CD4-positive, CD25-positive, alpha-beta regulatory T cell (primary cell): ENCODE results near the gene MEG3. TPM values are rescaled to one million over a fixed set of nuclear protein-coding genes. Genes with fewer than 3 reads are reported as not detected.

Experiments
- ATAC-seq, 2 donors: fragments of 150-1000 bp; cut with Tn5 transposase; one replicate each; pipeline ENCODE4 v1.10.0; 2021; ENCODE audit warnings: low read depth in 2 of 2, moderate number of reproducible peaks in 2 of 2, moderate library complexity in 1 of 2
- DNase-seq, 3 donors: peaks; one replicate each; pipeline versions ENCODE4 v3.0.0 to v3.0.0-alpha.2; 2012 to 2022; ENCODE audit warnings: mixed read lengths in 1 of 3
- H3K27ac ChIP-seq: one replicate; pipeline ENCODE4 v1.7.0; 2013; ENCODE audit warnings: mild to moderate bottlenecking, low read length; ENCODE audit not compliant: insufficient read depth, poor library complexity, severe bottlenecking
- H3K27me3 ChIP-seq: one replicate; pipeline ENCODE4 v1.7.0; 2013; ENCODE audit warnings: low read length; ENCODE audit not compliant: control insufficient read depth, insufficient read depth
- H3K36me3 ChIP-seq: one replicate; pipeline ENCODE4 v1.7.0; 2013; ENCODE audit warnings: mild to moderate bottlenecking, low read length, moderate library complexity; ENCODE audit not compliant: control insufficient read depth, insufficient read depth
- H3K4me1 ChIP-seq: 2 replicates; pipeline ENCODE4 v1.7.0; 2013; ENCODE audit warnings: mild to moderate bottlenecking, low read length; ENCODE audit not compliant: insufficient read depth, control insufficient read depth, poor library complexity, severe bottlenecking
- H3K4me3 ChIP-seq: one replicate; pipeline ENCODE4 v1.7.0; 2013; ENCODE audit warnings: low read depth, mild to moderate bottlenecking, low read length, moderate library complexity
- H3K9me3 ChIP-seq, 2 experiments: 1 replicate in 1 of 2; 2 replicates in 1 of 2; pipeline ENCODE4 v1.7.0; 2013; ENCODE audit warnings: low read length in 2 of 2, mild to moderate bottlenecking in 1 of 2, moderate library complexity in 1 of 2; ENCODE audit not compliant: control insufficient read depth in 2 of 2
- H3K27ac Mint-ChIP-seq, 3 donors: one replicate each; pipeline ENCODE4 v1.8.0; 2020 to 2022; ENCODE audit warnings: mild to moderate bottlenecking in 3 of 3, mixed read lengths in 3 of 3, moderate library complexity in 2 of 3
- H3K27me3 Mint-ChIP-seq: one replicate; pipeline ENCODE4 v1.8.0; 2022; ENCODE audit warnings: mild to moderate bottlenecking, mixed read lengths
- H3K36me3 Mint-ChIP-seq: one replicate; pipeline ENCODE4 v1.8.0; 2020; ENCODE audit warnings: mixed read lengths
- H3K4me1 Mint-ChIP-seq, 4 donors: one replicate each; pipeline ENCODE4 v1.8.0; 2020 to 2022; ENCODE audit warnings: mixed read lengths in 4 of 4, mild to moderate bottlenecking in 1 of 4
- H3K4me3 Mint-ChIP-seq, 4 donors: one replicate each; pipeline ENCODE4 v1.8.0; 2020 to 2022; ENCODE audit warnings: mild to moderate bottlenecking in 4 of 4, mixed read lengths in 4 of 4, moderate library complexity in 3 of 4
- H3K9me3 Mint-ChIP-seq, 7 donors: one replicate each; pipeline ENCODE4 v1.8.0; 2020 to 2022; ENCODE audit warnings: mixed read lengths in 7 of 7, mild to moderate bottlenecking in 3 of 7, moderate library complexity in 2 of 7
- polyA plus RNA-seq, 4 donors: library from polyadenylated mRNA; unstranded; fragments of 300-500 nt; fragmentation: Illumina TruSeq; gene quantifications; one replicate each; pipeline ENCODE4 v1.2.3, GENCODE V29; 2021
- total RNA-seq: library from RNA; stranded (reverse); gene quantifications from one replicate; pipeline ENCODE4 v1.2.3, GENCODE V29; 2022

MEG3 gene
- total and polyA plus RNA-seq, 5 donors from 2014 or later = 0.10 TPM; not detected in 4

- H3K4me3 ChIP-seq = no peak overlapping the region
- peaks cover 0 to 15% (median 2%) of the 10 kb centered on the region in 7 donors for H3K9me3 Mint-ChIP-seq
- no peak overlapping the region for H3K4me3 Mint-ChIP-seq
- peaks cover 0 to 2% (median 0%) of the 10 kb centered on the region in 4 donors for H3K4me1 Mint-ChIP-seq
- H3K36me3 ChIP-seq = no peaks in the 10 kb centered on the region
- peaks cover 5% of the 10 kb centered on the region for H3K27me3 Mint-ChIP-seq
- H3K9me3 ChIP-seq = peaks cover 0 to 35% of the 10 kb centered on the region in 2 experiments
- no peak for DNase-seq
- no peak overlapping the region for H3K27ac ChIP-seq
- no peaks in the 10 kb centered on the region for H3K4me1 ChIP-seq
- no peak overlapping the region for H3K27ac Mint-ChIP-seq
- H3K27me3 ChIP-seq = no peaks in the 10 kb centered on the region
- H3K36me3 Mint-ChIP-seq = no peaks in the 10 kb centered on the region
- ATAC-seq = no peak
These were observed 15.5 kb upstream of the MEG3 start for GRCh38 chr14:100810435-100810834.

GRCh38 chr14:100810861-100811461 lies 15.0 kb upstream of the MEG3 start:
- H3K9me3 ChIP-seq = peaks cover 0 to 35% of the 10 kb centered on the region in 2 experiments
- peaks cover 0 to 15% (median 2%) of the 10 kb centered on the region in 7 donors for H3K9me3 Mint-ChIP-seq
- no peak for ATAC-seq

GRCh38 chr14:100813291-100813690 lies 12.6 kb upstream of the MEG3 start:
- H3K4me3 ChIP-seq = no peak overlapping the region
- H3K36me3 Mint-ChIP-seq = no peaks in the 10 kb centered on the region
- peaks cover 0 to 28% of the 10 kb centered on the region in 2 experiments for H3K9me3 ChIP-seq
- peaks cover 5% of the 10 kb centered on the region for H3K27me3 Mint-ChIP-seq
- peaks cover 0 to 12% (median 2%) of the 10 kb centered on the region in 7 donors for H3K9me3 Mint-ChIP-seq
- no peaks in the 10 kb centered on the region for H3K4me1 ChIP-seq
- no peak overlapping the region for H3K27ac ChIP-seq
- no peak for ATAC-seq
- H3K4me3 Mint-ChIP-seq = no peak overlapping the region
- no peaks in the 10 kb centered on the region for H3K36me3 ChIP-seq
- H3K27ac Mint-ChIP-seq = no peak overlapping the region
- no peak for DNase-seq
- H3K4me1 Mint-ChIP-seq = peaks cover 0 to 2% (median 0%) of the 10 kb centered on the region in 4 donors
- H3K27me3 ChIP-seq = no peaks in the 10 kb centered on the region

More at GRCh38 chr14:100810861-100811461, 15.0 kb upstream of the MEG3 start:
- Histone ChIP-seq H3K36me3 (no peaks in the 10 kb centered on the region), H3K4me3 (no peak overlapping the region), H3K27ac (no peak overlapping the region), H3K4me1 (no peaks in the 10 kb centered on the region), H3K27me3 (no peaks in the 10 kb centered on the region)
- Mint-ChIP-seq H3K27ac (no peak overlapping the region), H3K36me3 (no peaks in the 10 kb centered on the region), H3K4me1 (peaks cover 0 to 2% (median 0%) of the 10 kb centered on the region in 4 donors), H3K4me3 (no peak overlapping the region), H3K27me3 (peaks cover 5% of the 10 kb centered on the region)
- no peak for DNase-seq

GRCh38 chr14:100815478-100816285 lies 10.2 kb upstream of the MEG3 start:
- H3K4me1 ChIP-seq = no peaks in the 10 kb centered on the region
- peaks cover 0 to 2% (median 0%) of the 10 kb centered on the region in 4 donors for H3K4me1 Mint-ChIP-seq
- peaks cover 5% of the 10 kb centered on the region for H3K27me3 Mint-ChIP-seq
- ATAC-seq = no peak
- no peaks in the 10 kb centered on the region for H3K27me3 ChIP-seq
- H3K27ac ChIP-seq = no peak overlapping the region
- peaks cover 0 to 9% of the 10 kb centered on the region in 2 experiments for H3K9me3 ChIP-seq
- DNase-seq = no peak
- H3K27ac Mint-ChIP-seq = no peak overlapping the region
- H3K4me3 ChIP-seq = no peak overlapping the region
- H3K4me3 Mint-ChIP-seq = no peak overlapping the region
- peaks cover 0 to 8% (median 0%) of the 10 kb centered on the region in 7 donors for H3K9me3 Mint-ChIP-seq
- H3K36me3 ChIP-seq = no peaks in the 10 kb centered on the region
- H3K36me3 Mint-ChIP-seq = no peaks in the 10 kb centered on the region

GRCh38 chr14:100816286-100816949 lies 9.5 kb upstream of the MEG3 start:
- Mint-ChIP-seq H3K4me3 (no peak overlapping the region), H3K36me3 (no peaks in the 10 kb centered on the region), H3K27me3 (peaks cover 5% of the 10 kb centered on the region), H3K9me3 (peaks cover 0 to 8% (median 0%) of the 10 kb centered on the region in 7 donors), H3K4me1 (peaks cover 0 to 2% (median 0%) of the 10 kb centered on the region in 4 donors), H3K27ac (no peak overlapping the region)
- no peak for DNase-seq
- Histone ChIP-seq H3K4me1 (no peaks in the 10 kb centered on the region), H3K9me3 (peaks cover 0 to 1% of the 10 kb centered on the region in 2 experiments), H3K36me3 (no peaks in the 10 kb centered on the region), H3K27me3 (no peaks in the 10 kb centered on the region), H3K27ac (no peak overlapping the region), H3K4me3 (no peak overlapping the region)
- ATAC-seq = no peak

- no peaks in the 10 kb centered on the region for H3K9me3 ChIP-seq
- no peak overlapping the region for H3K4me3 ChIP-seq
- Mint-ChIP-seq H3K4me3 (no peak overlapping the region), H3K4me1 (peaks cover 0 to 2% (median 0%) of the 10 kb centered on the region in 4 donors), H3K36me3 (no peaks in the 10 kb centered on the region), H3K27ac (no peak overlapping the region), H3K9me3 (peaks cover 0 to 5% (median 0%) of the 10 kb centered on the region in 7 donors), H3K27me3 (peaks cover 5% of the 10 kb centered on the region)
- H3K36me3 ChIP-seq = no peaks in the 10 kb centered on the region
- no peaks in the 10 kb centered on the region for H3K4me1 ChIP-seq
- no peaks in the 10 kb centered on the region for H3K27me3 ChIP-seq
- no peak for ATAC-seq
- no peak overlapping the region for H3K27ac ChIP-seq
- no peak for DNase-seq
These were observed 8.7 kb upstream of the MEG3 start for GRCh38 chr14:100816950-100817901.

GRCh38 chr14:100818221-100818699 lies 7.7 kb upstream of the MEG3 start:
- DNase-seq (no peak), ATAC-seq (no peak)
- Histone ChIP-seq H3K27ac (no peak overlapping the region), H3K36me3 (no peaks in the 10 kb centered on the region), H3K9me3 (no peaks in the 10 kb centered on the region), H3K27me3 (no peaks in the 10 kb centered on the region), H3K4me3 (no peak overlapping the region), H3K4me1 (no peaks in the 10 kb centered on the region)
- no peaks in the 10 kb centered on the region for H3K36me3 Mint-ChIP-seq
- H3K27me3 Mint-ChIP-seq = peaks cover 11% of the 10 kb centered on the region
- H3K4me1 Mint-ChIP-seq = peaks cover 0 to 2% (median 0%) of the 10 kb centered on the region in 4 donors
- no peak overlapping the region for H3K27ac Mint-ChIP-seq
- H3K4me3 Mint-ChIP-seq = no peak overlapping the region
- peaks cover 0 to 5% (median 0%) of the 10 kb centered on the region in 7 donors for H3K9me3 Mint-ChIP-seq
